Gastroesophageal sphincter (tissue), 3 donors: ENCODE measurements around the gene KLHL42.

Experiments used
- CTCF ChIP-seq, 4 experiments: fragments of 200-600 bp in 2 of 4; fragments of 450-650 bp in 2 of 4; sonication (generic) in 1 of 4; IDR thresholded peaks; one replicate each; pipeline ENCODE4 v1.5.1; 2017 to 2019; ENCODE audit warnings: antibody characterized with exemption in 4 of 4, mild to moderate bottlenecking in 2 of 4, moderate library complexity in 2 of 4
- POLR2A ChIP-seq, 2 donors: fragments of 450-650 bp; IDR thresholded peaks; one replicate each; pipeline ENCODE4 v1.6.1; 2017; ENCODE audit warnings: antibody characterized with exemption in 2 of 2, mild to moderate bottlenecking in 2 of 2, moderate library complexity in 1 of 2
- POLR2AphosphoS5 ChIP-seq: sonication (generic); formaldehyde crosslinking; IDR thresholded peaks from one replicate; pipeline ENCODE4 v1.6.1; 2017; ENCODE audit warnings: antibody characterized with exemption

GRCh38 chr12:27814851-27815591 lies 35.0 kb downstream of the KLHL42 start:
- no peak for TF ChIP-seq CTCF (IDR thresholded peaks at IDR 0.05)
- TF ChIP-seq POLR2A (IDR thresholded peaks at IDR 0.05) = no peak
- TF ChIP-seq POLR2AphosphoS5 = no peak
